ENCODE measurements around the gene DCDC2C. TPM values are rescaled to one million over a fixed set of nuclear protein-coding genes. Genes with fewer than 3 reads are reported as not detected.

The DCDC2C gene
- total and polyA plus RNA-seq, 2 experiments from 2014 or later: not detected

DNA sequence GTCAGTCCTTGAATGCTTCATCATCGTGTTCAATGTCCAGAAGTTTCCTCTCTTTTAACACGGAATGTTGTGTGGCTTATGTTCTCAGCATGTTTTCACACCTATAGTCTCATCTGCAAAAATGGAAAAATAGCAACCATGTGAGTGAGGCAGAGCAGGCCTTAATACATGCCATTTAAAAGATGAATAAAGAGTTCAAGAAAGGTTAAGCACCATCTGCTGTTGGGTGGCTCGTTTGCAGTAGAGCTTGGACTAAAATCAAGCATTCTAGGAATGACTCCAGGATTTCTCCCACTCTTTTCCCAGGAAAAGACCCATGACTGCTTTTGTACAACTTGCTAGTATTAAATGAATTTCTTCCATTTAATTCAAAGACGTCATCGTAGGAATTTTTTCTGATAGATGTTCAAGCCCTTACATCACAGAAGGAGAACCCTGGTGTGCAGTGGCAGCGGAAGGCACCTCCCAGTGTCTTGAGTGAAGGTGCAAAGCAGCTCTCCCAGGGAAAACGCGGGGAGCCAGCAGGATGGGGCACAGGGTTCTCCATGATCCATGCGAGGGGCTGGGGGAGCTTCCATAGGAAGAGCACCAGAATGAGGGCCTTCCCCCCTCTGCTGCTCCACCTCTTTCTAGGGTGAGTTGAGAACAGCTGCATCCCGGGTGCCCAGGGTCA lies 9.6 kb downstream of the DCDC2C start:
- no peak overlapping the region for H3K4me3 ChIP-seq
- H3K27ac ChIP-seq: no peak overlapping the region
- H3K36me3 ChIP-seq: no peaks in the 10 kb centered on the region
- TF ChIP-seq, protein P1, sequence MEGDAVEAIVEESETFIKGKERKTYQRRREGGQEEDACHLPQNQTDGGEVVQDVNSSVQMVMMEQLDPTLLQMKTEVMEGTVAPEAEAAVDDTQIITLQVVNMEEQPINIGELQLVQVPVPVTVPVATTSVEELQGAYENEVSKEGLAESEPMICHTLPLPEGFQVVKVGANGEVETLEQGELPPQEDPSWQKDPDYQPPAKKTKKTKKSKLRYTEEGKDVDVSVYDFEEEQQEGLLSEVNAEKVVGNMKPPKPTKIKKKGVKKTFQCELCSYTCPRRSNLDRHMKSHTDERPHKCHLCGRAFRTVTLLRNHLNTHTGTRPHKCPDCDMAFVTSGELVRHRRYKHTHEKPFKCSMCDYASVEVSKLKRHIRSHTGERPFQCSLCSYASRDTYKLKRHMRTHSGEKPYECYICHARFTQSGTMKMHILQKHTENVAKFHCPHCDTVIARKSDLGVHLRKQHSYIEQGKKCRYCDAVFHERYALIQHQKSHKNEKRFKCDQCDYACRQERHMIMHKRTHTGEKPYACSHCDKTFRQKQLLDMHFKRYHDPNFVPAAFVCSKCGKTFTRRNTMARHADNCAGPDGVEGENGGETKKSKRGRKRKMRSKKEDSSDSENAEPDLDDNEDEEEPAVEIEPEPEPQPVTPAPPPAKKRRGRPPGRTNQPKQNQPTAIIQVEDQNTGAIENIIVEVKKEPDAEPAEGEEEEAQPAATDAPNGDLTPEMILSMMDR (IDR thresholded peaks at IDR 0.05; ENCODE audit: low read depth, low read length): no peak
- H3K4me1 ChIP-seq (ENCODE audit: low read depth): no peaks in the 10 kb centered on the region
- no peaks in the 10 kb centered on the region for H3K9me3 ChIP-seq (ENCODE audit: low read depth)
- DNase-seq (ENCODE audit: low read depth in 1 of 2, low spot score in 1 of 2): peak in 1 of 2 donors; percentile 5
- no peaks in the 10 kb centered on the region for H3K27me3 ChIP-seq

DNA sequence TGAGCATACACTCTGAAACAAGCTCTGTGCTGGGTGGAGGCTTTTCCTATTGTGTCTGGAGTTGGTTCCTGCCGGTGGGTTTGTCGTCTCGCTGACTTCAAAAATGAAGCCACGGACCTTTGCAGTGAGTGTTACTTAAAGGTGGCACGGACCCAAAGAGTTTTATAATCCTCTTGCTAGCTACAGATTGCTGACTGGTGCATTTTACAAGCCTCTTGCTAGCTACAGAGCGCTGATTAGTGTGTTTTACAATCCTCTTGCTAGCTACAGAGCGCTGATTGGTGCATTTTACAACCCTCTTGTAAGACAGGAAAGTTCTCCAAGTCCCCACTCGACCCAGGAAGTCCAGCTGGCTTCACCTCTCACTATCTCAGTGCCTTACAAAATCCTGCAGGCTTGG lies 15.3 kb downstream of the DCDC2C start:
- no peaks in the 10 kb centered on the region for H3K27me3 ChIP-seq
- DNase-seq (ENCODE audit: low read depth in 1 of 2, low spot score in 1 of 2): no peak
- TF ChIP-seq, protein P1 (IDR thresholded peaks at IDR 0.05; ENCODE audit: low read depth, low read length): no peak
- H3K27ac ChIP-seq: no peak overlapping the region
- H3K36me3 ChIP-seq: no peaks in the 10 kb centered on the region
- no peaks in the 10 kb centered on the region for H3K9me3 ChIP-seq (ENCODE audit: low read depth)
- no peak overlapping the region for H3K4me3 ChIP-seq
- H3K4me1 ChIP-seq (ENCODE audit: low read depth): no peaks in the 10 kb centered on the region

GRCh38 chr2:3725002-3725401 lies 21.6 kb downstream of the DCDC2C start:
- TF ChIP-seq, protein P1 (IDR thresholded peaks at IDR 0.05; ENCODE audit: low read depth, low read length): no peak
- no peak overlapping the region for H3K27ac ChIP-seq
- no peak for DNase-seq (ENCODE audit: low read depth in 1 of 2, low spot score in 1 of 2)

GRCh38 chr2:3725458-3726250 lies 22.3 kb downstream of the DCDC2C start:
- Histone ChIP-seq H3K36me3 (no peaks in the 10 kb centered on the region), H3K9me3 (ENCODE audit: low read depth) (no peaks in the 10 kb centered on the region), H3K4me1 (ENCODE audit: low read depth) (no peaks in the 10 kb centered on the region), H3K27ac (no peak overlapping the region), H3K27me3 (peaks cover 4% of the 10 kb centered on the region), H3K4me3 (no peak overlapping the region)
- TF ChIP-seq, protein P1 (IDR thresholded peaks at IDR 0.05; ENCODE audit: low read depth, low read length): no peak
- DNase-seq (ENCODE audit: low read depth in 1 of 2, low spot score in 1 of 2): no peak

More at GRCh38 chr2:3725002-3725401, 21.6 kb downstream of the DCDC2C start:
- no peak overlapping the region for H3K4me3 ChIP-seq
- peaks cover 4% of the 10 kb centered on the region for H3K27me3 ChIP-seq
- no peaks in the 10 kb centered on the region for H3K9me3 ChIP-seq (ENCODE audit: low read depth)
- no peaks in the 10 kb centered on the region for H3K36me3 ChIP-seq
- H3K4me1 ChIP-seq (ENCODE audit: low read depth): no peaks in the 10 kb centered on the region

- Histone ChIP-seq H3K9me3 (ENCODE audit: low read depth) (no peaks in the 10 kb centered on the region), H3K4me3 (no peak overlapping the region), H3K36me3 (no peaks in the 10 kb centered on the region), H3K4me1 (ENCODE audit: low read depth) (no peaks in the 10 kb centered on the region), H3K27me3 (peaks cover 9% of the 10 kb centered on the region), H3K27ac (no peak overlapping the region)
- no peak for DNase-seq (ENCODE audit: low read depth in 1 of 2, low spot score in 1 of 2)
- TF ChIP-seq, protein P1 (IDR thresholded peaks at IDR 0.05; ENCODE audit: low read depth, low read length): no peak
Observed at GRCh38 chr2:3726511-3726910, 23.1 kb downstream of the DCDC2C start.
